Measurements from ENCODE around the gene KCNK13.

KCNK13 gene

DNA sequence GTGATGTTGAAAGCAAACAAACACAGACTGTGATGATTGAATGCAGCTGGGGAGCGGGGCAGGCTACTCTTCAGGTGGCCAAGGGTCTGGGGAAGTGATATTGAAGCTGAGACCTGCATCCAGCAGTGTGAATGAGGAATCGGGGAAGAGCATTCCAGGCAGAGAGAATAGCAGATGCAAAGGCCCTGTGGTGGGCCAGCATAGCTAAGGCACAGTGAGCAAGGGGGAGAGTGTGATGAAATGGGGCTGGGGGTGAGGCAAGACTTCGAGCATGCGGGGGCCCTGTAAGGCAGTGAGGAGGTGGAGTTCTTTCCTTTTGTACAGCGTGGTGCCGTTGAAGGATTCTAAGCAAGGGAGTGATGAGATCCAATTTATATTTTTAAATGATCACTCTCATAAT, 77.4 kb downstream of the KCNK13 start:
- peaks cover 8% of the 10 kb centered on the region for H3K27me3 ChIP-seq (ENCODE audit: insufficient read depth, low read length, poor library complexity)
- no peak for ATAC-seq (ENCODE audit: insufficient read depth, low read depth)

DNA sequence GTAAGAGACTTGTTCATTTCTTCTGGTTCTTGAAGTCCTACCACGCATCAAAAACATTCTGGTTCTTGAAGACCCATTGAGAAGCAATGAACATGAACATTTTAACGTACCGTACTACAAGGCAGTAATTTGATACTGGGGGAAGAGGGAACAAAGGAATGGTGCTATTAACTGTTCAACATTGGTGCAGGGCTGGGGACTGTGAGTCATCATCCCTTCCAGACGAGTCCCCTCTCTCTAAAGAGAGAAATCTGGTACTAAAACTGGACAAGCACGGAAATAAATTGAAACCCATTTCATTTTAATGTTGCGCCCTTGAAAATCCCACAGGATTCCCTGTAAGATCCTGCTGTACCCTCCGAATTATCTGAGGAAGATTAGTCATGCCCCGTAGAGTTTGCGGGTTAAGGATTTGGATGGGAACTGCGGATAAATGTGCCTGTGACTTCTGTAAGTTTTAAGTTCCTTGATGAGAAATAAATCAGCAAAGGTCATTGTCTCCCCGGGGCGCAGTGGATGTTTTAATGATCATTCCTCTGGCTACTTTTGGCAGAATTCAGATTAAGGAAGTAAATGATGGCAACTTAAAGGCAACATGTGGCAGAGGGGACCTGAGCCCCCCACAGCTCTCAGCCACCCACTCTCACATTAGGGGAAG, 78.6 kb downstream of the KCNK13 start:
- H3K9me3 ChIP-seq (ENCODE audit: insufficient read depth, low read length, severe bottlenecking): no peaks in the 10 kb centered on the region
- no peaks in the 10 kb centered on the region for H3K4me1 ChIP-seq (ENCODE audit: insufficient read depth, low read length)
- no peak overlapping the region for H3K9ac ChIP-seq (ENCODE audit: low read depth, low read length)
- peaks cover 8% of the 10 kb centered on the region for H3K27me3 ChIP-seq (ENCODE audit: insufficient read depth, low read length, poor library complexity)
- no peak overlapping the region for H2AFZ ChIP-seq (ENCODE audit: low read depth, low read length)
- H3K27ac ChIP-seq (ENCODE audit: low read length): no peak overlapping the region
- ATAC-seq (ENCODE audit: insufficient read depth, low read depth) (no peak), DNase-seq (no peak)
- no peaks in the 10 kb centered on the region for H4K20me1 ChIP-seq (ENCODE audit: insufficient read depth, low read length)
- H3K4me2 ChIP-seq (ENCODE audit: insufficient read depth, low read length): no peak overlapping the region
- H3K36me3 ChIP-seq (ENCODE audit: insufficient read depth, low read length): no peaks in the 10 kb centered on the region
- H3K4me3 ChIP-seq (ENCODE audit: low read depth in 1 of 2, low read length in 2 of 2): no peak overlapping the region
- no peak for TF ChIP-seq EZH2 (IDR thresholded peaks at IDR 0.05; ENCODE audit: borderline replicate concordance, low read depth, low read length, severe bottlenecking)
- TF ChIP-seq, protein P1, sequence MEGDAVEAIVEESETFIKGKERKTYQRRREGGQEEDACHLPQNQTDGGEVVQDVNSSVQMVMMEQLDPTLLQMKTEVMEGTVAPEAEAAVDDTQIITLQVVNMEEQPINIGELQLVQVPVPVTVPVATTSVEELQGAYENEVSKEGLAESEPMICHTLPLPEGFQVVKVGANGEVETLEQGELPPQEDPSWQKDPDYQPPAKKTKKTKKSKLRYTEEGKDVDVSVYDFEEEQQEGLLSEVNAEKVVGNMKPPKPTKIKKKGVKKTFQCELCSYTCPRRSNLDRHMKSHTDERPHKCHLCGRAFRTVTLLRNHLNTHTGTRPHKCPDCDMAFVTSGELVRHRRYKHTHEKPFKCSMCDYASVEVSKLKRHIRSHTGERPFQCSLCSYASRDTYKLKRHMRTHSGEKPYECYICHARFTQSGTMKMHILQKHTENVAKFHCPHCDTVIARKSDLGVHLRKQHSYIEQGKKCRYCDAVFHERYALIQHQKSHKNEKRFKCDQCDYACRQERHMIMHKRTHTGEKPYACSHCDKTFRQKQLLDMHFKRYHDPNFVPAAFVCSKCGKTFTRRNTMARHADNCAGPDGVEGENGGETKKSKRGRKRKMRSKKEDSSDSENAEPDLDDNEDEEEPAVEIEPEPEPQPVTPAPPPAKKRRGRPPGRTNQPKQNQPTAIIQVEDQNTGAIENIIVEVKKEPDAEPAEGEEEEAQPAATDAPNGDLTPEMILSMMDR (IDR thresholded peaks at IDR 0.05; ENCODE audit: borderline replicate concordance, extremely low read depth, low read length, poor library complexity, severe bottlenecking): no peak
- no peaks in the 10 kb centered on the region for H3K79me2 ChIP-seq (ENCODE audit: insufficient read depth, low read length)

More for the DNA sequence above, 77.4 kb downstream of the KCNK13 start:
- H3K79me2 ChIP-seq (ENCODE audit: insufficient read depth, low read length): no peaks in the 10 kb centered on the region
- no peak overlapping the region for H3K27ac ChIP-seq (ENCODE audit: low read length)
- no peak overlapping the region for H3K4me3 ChIP-seq (ENCODE audit: low read depth in 1 of 2, low read length in 2 of 2)
- no peak for TF ChIP-seq EZH2 (IDR thresholded peaks at IDR 0.05; ENCODE audit: borderline replicate concordance, low read depth, low read length, severe bottlenecking)
- TF ChIP-seq, protein P1 (IDR thresholded peaks at IDR 0.05; ENCODE audit: borderline replicate concordance, extremely low read depth, low read length, poor library complexity, severe bottlenecking): no peak
- H3K9ac ChIP-seq (ENCODE audit: low read depth, low read length): no peak overlapping the region
- no peaks in the 10 kb centered on the region for H3K4me1 ChIP-seq (ENCODE audit: insufficient read depth, low read length)
- H2AFZ ChIP-seq (ENCODE audit: low read depth, low read length): no peak overlapping the region
- H4K20me1 ChIP-seq (ENCODE audit: insufficient read depth, low read length): no peaks in the 10 kb centered on the region
- no peaks in the 10 kb centered on the region for H3K36me3 ChIP-seq (ENCODE audit: insufficient read depth, low read length)
- no peak for DNase-seq
- no peaks in the 10 kb centered on the region for H3K9me3 ChIP-seq (ENCODE audit: insufficient read depth, low read length, severe bottlenecking)
- H3K4me2 ChIP-seq (ENCODE audit: insufficient read depth, low read length): no peak overlapping the region

DNA sequence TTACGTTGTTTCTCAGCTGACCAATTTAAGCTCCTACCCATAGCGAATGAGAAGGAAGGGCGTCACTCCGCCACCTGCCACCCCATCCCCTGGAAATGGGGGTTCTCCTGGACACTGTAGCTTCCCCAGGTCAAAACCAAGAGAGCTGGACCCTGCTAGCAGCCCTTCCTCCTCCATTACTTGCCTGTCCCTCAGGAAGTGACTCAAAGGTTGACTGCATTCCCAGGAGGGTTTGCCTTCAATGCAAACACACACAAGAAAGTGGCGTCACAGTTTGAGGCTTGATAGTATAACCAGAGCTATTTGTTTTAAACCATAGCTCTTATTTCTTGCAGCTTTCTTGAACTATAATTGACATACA, 79.1 kb downstream of the KCNK13 start:
- no peaks in the 10 kb centered on the region for H3K79me2 ChIP-seq (ENCODE audit: insufficient read depth, low read length)
- no peak overlapping the region for H3K27ac ChIP-seq (ENCODE audit: low read length)
- no peaks in the 10 kb centered on the region for H4K20me1 ChIP-seq (ENCODE audit: insufficient read depth, low read length)
- peaks cover 8% of the 10 kb centered on the region for H3K27me3 ChIP-seq (ENCODE audit: insufficient read depth, low read length, poor library complexity)
- no peak for TF ChIP-seq EZH2 (IDR thresholded peaks at IDR 0.05; ENCODE audit: borderline replicate concordance, low read depth, low read length, severe bottlenecking)
- TF ChIP-seq, protein P1 (IDR thresholded peaks at IDR 0.05; ENCODE audit: borderline replicate concordance, extremely low read depth, low read length, poor library complexity, severe bottlenecking): no peak
- no peak overlapping the region for H3K4me3 ChIP-seq (ENCODE audit: low read depth in 1 of 2, low read length in 2 of 2)
- H3K36me3 ChIP-seq (ENCODE audit: insufficient read depth, low read length): no peaks in the 10 kb centered on the region
- no peaks in the 10 kb centered on the region for H3K9me3 ChIP-seq (ENCODE audit: insufficient read depth, low read length, severe bottlenecking)
- H3K4me1 ChIP-seq (ENCODE audit: insufficient read depth, low read length): no peaks in the 10 kb centered on the region
- DNase-seq (no peak), ATAC-seq (ENCODE audit: insufficient read depth, low read depth) (no peak)
- no peak overlapping the region for H3K4me2 ChIP-seq (ENCODE audit: insufficient read depth, low read length)
- H2AFZ ChIP-seq (ENCODE audit: low read depth, low read length): no peak overlapping the region
- H3K9ac ChIP-seq (ENCODE audit: low read depth, low read length): no peak overlapping the region

Data from DND-41 (cell line).